Transverse colon (tissue), 4 donors: Measurements from ENCODE around the gene RPS3. TPM values are rescaled to one million over a fixed set of nuclear protein-coding genes. Genes with fewer than 3 reads are reported as not detected.

Source experiments
- DNase-seq: peaks from one replicate; pipeline ENCODE4 v3.0.0-alpha.2; 2019
- H3K27ac ChIP-seq, 4 donors: fragments of 200-600 bp; sonication (generic); 2 replicates each; pipeline ENCODE4 v1.5.1; 2016 to 2018; ENCODE audit warnings: inconsistent platforms in 4 of 4
- H3K27me3 ChIP-seq: fragments of 200-600 bp; sonication (generic); 2 replicates; pipeline ENCODE4 v1.5.1; 2017; ENCODE audit warnings: inconsistent platforms
- H3K36me3 ChIP-seq, 4 donors: fragments of 200-600 bp; sonication (generic); 2 replicates each; pipeline ENCODE4 v1.5.1; 2017 to 2019; ENCODE audit warnings: inconsistent platforms in 4 of 4
- H3K4me1 ChIP-seq, 4 donors: fragments of 200-600 bp; sonication (generic); 2 replicates each; pipeline ENCODE4 v1.5.1; 2017 to 2020; ENCODE audit warnings: inconsistent platforms in 4 of 4
- H3K4me3 ChIP-seq, 4 donors: fragments of 200-600 bp; sonication (generic); 1 replicate in 1 of 4; 2 replicates in 3 of 4; pipeline versions ENCODE4 v1.5.1 to v1.6.1; 2017 to 2019; ENCODE audit warnings: inconsistent platforms in 4 of 4
- H3K9me3 ChIP-seq, 2 donors: fragments of 200-600 bp; sonication (generic); 2 replicates each; pipeline ENCODE4 v1.5.1; 2017 to 2019; ENCODE audit warnings: inconsistent platforms in 2 of 2
- CTCF ChIP-seq, 5 experiments: fragments of 200-600 bp in 3 of 5; fragments of 450-650 bp in 2 of 5; sonication (generic) in 3 of 5; IDR thresholded peaks; 1 replicate in 2 of 5; 2 replicates in 3 of 5; pipeline ENCODE4 v1.5.1; 2016 to 2017; ENCODE audit warnings: antibody characterized with exemption in 5 of 5, inconsistent platforms in 3 of 5, mild to moderate bottlenecking in 2 of 5, moderate library complexity in 1 of 5
- EP300 ChIP-seq: sonication (generic); formaldehyde crosslinking; IDR thresholded peaks from one replicate; pipeline ENCODE4 v1.6.1; 2017; ENCODE audit warnings: antibody characterized with exemption, low read depth
- POLR2A ChIP-seq: fragments of 450-650 bp; IDR thresholded peaks from one replicate; pipeline ENCODE4 v1.6.1; 2016; ENCODE audit warnings: antibody characterized with exemption, mild to moderate bottlenecking, moderate library complexity
- POLR2AphosphoS5 ChIP-seq, 3 donors: sonication (generic); formaldehyde crosslinking; IDR thresholded peaks; one replicate each; pipeline ENCODE4 v1.6.1; 2016; ENCODE audit warnings: antibody characterized with exemption in 3 of 3
- WGBS, 2 donors: methylation state at CpG; one replicate each; pipeline ENCODE4 v1.1.5; 2018; ENCODE audit warnings: low coverage in 1 of 2; 5-methylcytosine and 5-hydroxymethylcytosine counted together
- in situ Hi-C, 4 donors: fragments of 200-750 bp; cut with MboI; loops; one replicate each; pipeline versions ENCODE4 v1.15.0 to v1.15.1; 2017; ENCODE audit warnings: low sequenced_read_pairs in 3 of 4, low pct_ligation_motif_present in 1 of 4, low pct_unique_long_range_greater_than_20kb in 1 of 4
- intact Hi-C: fragments of 100-400 bp; cut with DNase I; formaldehyde crosslinking; loops from one replicate; pipeline ENCODE4 v1.15.1; 2023; ENCODE audit warnings: low total_unique reads
- total RNA-seq, 4 donors: library from RNA; depleted of rRNA; stranded (reverse); fragments of >200 nt; gene quantifications; one replicate each; pipeline ENCODE4 v1.1.0, GENCODE V29; 2016

The RPS3 gene
- total RNA-seq, 4 donors from 2014 or later = 492 to 1,045 (median 813) TPM

DNA sequence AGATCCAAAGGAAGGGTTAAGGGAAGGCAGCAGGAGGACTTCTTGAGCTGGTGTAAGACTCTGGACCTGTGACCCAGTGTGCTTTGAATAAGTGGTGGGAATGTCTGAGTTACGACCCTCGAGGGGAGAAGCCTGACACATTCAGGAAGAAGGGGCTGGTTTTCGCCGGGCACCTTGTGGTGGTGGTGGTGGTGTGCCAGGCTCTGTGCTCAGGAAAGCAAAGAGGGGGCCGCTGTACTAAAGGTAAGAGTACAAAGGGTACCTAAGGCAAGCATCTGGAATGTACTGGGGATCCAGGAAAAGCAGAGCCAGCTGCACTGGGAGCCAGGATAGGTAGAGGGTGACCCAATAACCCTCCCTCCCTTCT, 27.4 kb downstream of the RPS3 start:
- intact Hi-C loops (loop anchor here (10.0 kb wide), 1 partner anchor 438 kb away; no protein-coding TSS in a partner anchor), in situ Hi-C loops (loop anchor here in 1 of 4 donors (25.0 kb wide), 1 partner anchor 111 kb away; the partner anchor contains the start of gene GDPD5)
- Histone ChIP-seq H3K27me3 (peaks cover 24% of the 10 kb centered on the region), H3K4me3 (no peak overlapping the region), H3K27ac (no peak overlapping the region), H3K4me1 (peaks cover 6 to 34% (median 18%) of the 10 kb centered on the region in 4 donors), H3K9me3 (no peaks in the 10 kb centered on the region), H3K36me3 (no peaks in the 10 kb centered on the region)
- no peak for DNase-seq
- WGBS, 2 donors = 83% methylated on average over 5 of the region's 5 CpGs; no CpG with 5 or more reads in 1 of the 2 donors
- TF ChIP-seq POLR2A (no peak), CTCF (IDR thresholded peaks at IDR 0.05) (no peak), EP300 (no peak), POLR2AphosphoS5 (IDR thresholded peaks at IDR 0.05) (no peak)

GRCh38 chr11:75427181-75427580, 27.9 kb downstream of the RPS3 start:
- in situ Hi-C loops (loop anchor here in 1 of 4 donors (25.0 kb wide), 1 partner anchor 110 kb away; the partner anchor contains the start of gene GDPD5), intact Hi-C loops (loop anchor here (10.0 kb wide), 1 partner anchor 438 kb away; no protein-coding TSS in a partner anchor)
- TF ChIP-seq CTCF (IDR thresholded peaks at IDR 0.05) = no peak
- no peak for TF ChIP-seq POLR2A
- H3K4me3 ChIP-seq = no peak overlapping the region
- no peaks in the 10 kb centered on the region for H3K36me3 ChIP-seq
- no peaks in the 10 kb centered on the region for H3K9me3 ChIP-seq
- DNase-seq = no peak
- H3K27ac ChIP-seq = no peak overlapping the region
- H3K4me1 ChIP-seq = peaks cover 6 to 32% (median 16%) of the 10 kb centered on the region in 4 donors
- peaks cover 29% of the 10 kb centered on the region for H3K27me3 ChIP-seq

DNA sequence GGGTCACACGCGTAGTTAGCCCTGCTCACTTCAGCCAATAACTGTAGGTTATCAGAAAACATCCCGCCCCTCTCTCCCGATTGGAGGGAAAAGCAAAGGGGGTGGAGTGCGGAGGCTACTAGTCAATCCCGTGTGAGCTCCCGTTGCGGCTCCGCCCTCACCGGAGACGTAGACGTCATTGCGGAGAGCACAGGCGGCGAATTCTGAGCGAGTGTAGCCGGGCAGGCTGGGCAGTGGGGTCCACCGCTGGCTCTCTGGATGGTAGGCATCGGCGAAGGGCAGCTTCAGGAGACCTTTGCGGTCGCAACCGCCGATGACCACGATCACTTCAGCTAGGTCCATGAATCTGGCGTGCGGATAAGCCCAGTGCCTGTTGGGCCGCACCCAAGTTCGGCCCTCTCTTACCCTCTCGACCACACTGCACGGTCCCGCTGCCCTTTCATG, 29.0 kb downstream of the RPS3 start:
- TF ChIP-seq POLR2A = peak; percentile 56
- no peak for TF ChIP-seq EP300
- peak; percentile 27 to 70 (median 28) for TF ChIP-seq POLR2AphosphoS5 (IDR thresholded peaks at IDR 0.05)
- Histone ChIP-seq H3K9me3 (no peaks in the 10 kb centered on the region), H3K4me3 (peak overlapping the region in 2 of 4 donors; percentile 14 to 38), H3K36me3 (no peaks in the 10 kb centered on the region), H3K27me3 (peaks cover 40% of the 10 kb centered on the region), H3K4me1 (peaks cover 6 to 24% (median 11%) of the 10 kb centered on the region in 4 donors), H3K27ac (peak overlapping the region in 1 of 4 donors; percentile 37)
- DNase-seq = peak; percentile 84
- 50% methylated on average over 13 of the region's 32 CpGs; no CpG with 5 or more reads in 1 of the 2 donors for WGBS, 2 donors
- intact Hi-C loops = loop anchor here (10.0 kb wide), 1 partner anchor 436 kb away; no protein-coding TSS in a partner anchor
- in situ Hi-C loops = loop anchor here in 1 of 4 donors (25.0 kb wide), 1 partner anchor 109 kb away; the partner anchor contains the start of gene GDPD5

GRCh38 chr11:75428989-75429640, 29.8 kb downstream of the RPS3 start:
- Histone ChIP-seq H3K27me3 (peaks cover 43% of the 10 kb centered on the region), H3K27ac (no peak overlapping the region), H3K9me3 (no peaks in the 10 kb centered on the region), H3K36me3 (no peaks in the 10 kb centered on the region), H3K4me3 (no peak overlapping the region), H3K4me1 (peaks cover 6 to 24% (median 11%) of the 10 kb centered on the region in 4 donors)
- TF ChIP-seq POLR2AphosphoS5 (IDR thresholded peaks at IDR 0.05) (no peak), POLR2A (no peak), EP300 (no peak), CTCF (IDR thresholded peaks at IDR 0.05) (no peak)
- DNase-seq = no peak
- intact Hi-C loops (loop anchor here (10.0 kb wide), 1 partner anchor 436 kb away; no protein-coding TSS in a partner anchor), in situ Hi-C loops (loop anchor here in 1 of 4 donors (25.0 kb wide), 1 partner anchor 108 kb away; the partner anchor contains the start of gene GDPD5)
- 81 to 86% methylated on average over 9 to 16 of the region's 16 CpGs for WGBS, 2 donors
